GM06990 (cell line): Measurements from ENCODE around the gene CUEDC1.
"Not testable (repeated sequence)": the region's sequence is repeated elsewhere in the genome, so short reads cannot be mapped to it uniquely, and the experiment has no call there.

Experiments
- DNase-seq: peaks from one replicate; pipeline ENCODE4 v3.0.0-alpha.2; 2011; ENCODE audit not compliant: insufficient read length; ENCODE audit errors: extremely low read depth
- H3K27me3 ChIP-seq: replicated peaks from 2 replicates; pipeline ENCODE4 v1.6.0; 2011; ENCODE audit warnings: low read length; ENCODE audit not compliant: control insufficient read depth, insufficient read depth
- H3K36me3 ChIP-seq: 2 replicates; pipeline ENCODE4 v1.5.1; 2011; ENCODE audit warnings: low read length; ENCODE audit not compliant: control insufficient read depth, insufficient read depth
- H3K4me3 ChIP-seq: replicated peaks from 2 replicates; pipeline ENCODE4 v1.5.1; 2011; ENCODE audit warnings: low read depth, mild to moderate bottlenecking, control low read depth, low read length
- CTCF ChIP-seq: IDR thresholded peaks from 2 replicates; pipeline ENCODE4 v1.5.1; 2011; ENCODE audit warnings: low read length, control low read depth, mild to moderate bottlenecking, inconsistent platforms; ENCODE audit not compliant: insufficient read depth, poor library complexity, severe bottlenecking

The CUEDC1 gene

GRCh38 chr17:57982452-57983170 lies 27.4 kb upstream of the CUEDC1 start:
- H3K27me3 ChIP-seq: no peaks in the 10 kb centered on the region
- no peak overlapping the region for H3K4me3 ChIP-seq
- peaks cover 8% of the 10 kb centered on the region for H3K36me3 ChIP-seq
- no peak for DNase-seq
- no peak for TF ChIP-seq CTCF

GRCh38 chr17:57980522-57980921 lies 25.3 kb upstream of the CUEDC1 start:
- DNase-seq: no peak
- TF ChIP-seq CTCF: no peak
- Histone ChIP-seq H3K27me3 (no peaks in the 10 kb centered on the region), H3K4me3 (no peak overlapping the region), H3K36me3 (peaks cover 9% of the 10 kb centered on the region)

GRCh38 chr17:57979076-57979475 lies 23.9 kb upstream of the CUEDC1 start:
- Histone ChIP-seq H3K36me3 (peaks cover 14% of the 10 kb centered on the region), H3K4me3 (no peak overlapping the region), H3K27me3 (no peaks in the 10 kb centered on the region)
- TF ChIP-seq CTCF: no peak
- DNase-seq: no peak

GRCh38 chr17:57976594-57976993 lies 21.4 kb upstream of the CUEDC1 start:
- no peak for DNase-seq
- H3K4me3 ChIP-seq: no peak overlapping the region
- peaks cover 9% of the 10 kb centered on the region for H3K36me3 ChIP-seq
- no peaks in the 10 kb centered on the region for H3K27me3 ChIP-seq
- TF ChIP-seq CTCF: no peak

- Histone ChIP-seq H3K27me3 (no peaks in the 10 kb centered on the region), H3K36me3 (peaks cover 9% of the 10 kb centered on the region), H3K4me3 (no peak overlapping the region)
- TF ChIP-seq CTCF: no peak
- DNase-seq: no peak
Observed at GRCh38 chr17:57975044-57975443, 19.8 kb upstream of the CUEDC1 start.

GRCh38 chr17:57974053-57974824 lies 19.0 kb upstream of the CUEDC1 start:
- not testable (repeated sequence) for H3K4me3 ChIP-seq, H3K36me3 ChIP-seq, DNase-seq, H3K27me3 ChIP-seq
